GM12878 (cell line): Measurements from ENCODE around the gene ADAMTSL2. TPM values are rescaled to one million over a fixed set of nuclear protein-coding genes. Genes with fewer than 3 reads are reported as not detected.

Experiments used
- ATAC-seq: fragments of 200-7000 bp; cut with Tn5 transposase; 3 replicates; pipeline ENCODE4 v1.9.1; 2020; ENCODE audit warnings: mild to moderate bottlenecking, moderate library complexity
- BruUV-seq: library from RNA; stranded (reverse); fragments of 400-500 nt; replicated peaks from 2 replicates; lab custom pipeline; 2021; lab: Mats Ljungman, UMichigan
- CTCF ChIA-PET: fragments of 300-600 bp; sonication (Branson Sonifier 250); formaldehyde crosslinking; extraction: SDS; loops from one replicate; lab custom pipeline; 2021; ENCODE audit warnings: inconsistent platforms; lab: Yijun Ruan, JAX
- POLR2A ChIA-PET: fragments of 350-600 bp; formaldehyde crosslinking; extraction: SDS; loops from one replicate; lab custom pipeline; 2021; ENCODE audit warnings: inconsistent platforms; lab: Charles Lee
- RAD21 ChIA-PET: fragments of 300-600 bp; sonication (Branson Sonifier 250); formaldehyde crosslinking; loops from one replicate; lab custom pipeline; 2023; ENCODE audit warnings: antibody characterized with exemption; ENCODE audit not compliant: unreplicated experiment; lab: Charles Lee
- SMC1A ChIA-PET: fragments of 300-600 bp; sonication (Branson Sonifier 250); formaldehyde crosslinking; loops from one replicate; lab custom pipeline; 2023; ENCODE audit not compliant: unreplicated experiment, uncharacterized antibody; lab: Charles Lee
- DNase-seq: peaks from one replicate; pipeline ENCODE4 v3.0.0-alpha.2; 2011; ENCODE audit warnings: low read depth, low spot score
- FAIRE-seq: peaks from 3 replicates; lab custom pipeline; 2011; peaks lifted over from hg19 to GRCh38; lab: Jason Lieb, UNC
- H2AFZ ChIP-seq: 2 replicates; pipeline ENCODE4 v1.6.0; 2011; ENCODE audit warnings: low read depth, low read length, control low read depth; ENCODE audit not compliant: control insufficient read depth
- H3K27ac ChIP-seq: 2 replicates; pipeline ENCODE4 v1.5.1; 2011; ENCODE audit warnings: control low read depth; ENCODE audit not compliant: control insufficient read depth, insufficient read depth
- H3K27me3 ChIP-seq, 2 experiments: replicated peaks in 1 of 2; 2 replicates each; pipeline versions ENCODE4 v1.6.0 to v1.6.1; 2011; ENCODE audit warnings: low read length in 1 of 2; ENCODE audit not compliant: control insufficient read depth in 2 of 2, insufficient read depth in 2 of 2
- H3K36me3 ChIP-seq, 2 experiments: 2 replicates each; pipeline ENCODE4 v1.5.1; 2011; ENCODE audit warnings: low read length in 1 of 2; ENCODE audit not compliant: control insufficient read depth in 2 of 2, insufficient read depth in 2 of 2
- H3K4me1 ChIP-seq: 2 replicates; pipeline ENCODE4 v1.6.1; 2011; ENCODE audit warnings: mild to moderate bottlenecking, low read length, moderate library complexity, mixed read lengths; ENCODE audit not compliant: control insufficient read depth, insufficient read depth
- H3K4me2 ChIP-seq: 2 replicates; pipeline ENCODE4 v1.6.0; 2011; ENCODE audit warnings: control low read depth; ENCODE audit not compliant: control insufficient read depth, insufficient read depth
- H3K4me3 ChIP-seq: fragments of 200-600 bp; sonication (generic); 2 replicates; pipeline ENCODE4 v1.5.1; 2016
- H3K79me2 ChIP-seq: 2 replicates; pipeline ENCODE4 v1.6.0; 2011; ENCODE audit warnings: low read length; ENCODE audit not compliant: control insufficient read depth, insufficient read depth
- H3K9ac ChIP-seq: 2 replicates; pipeline ENCODE4 v1.8.0; 2011; ENCODE audit warnings: low read length, control low read depth, mixed read lengths; ENCODE audit not compliant: control insufficient read depth, insufficient read depth
- H3K9me3 ChIP-seq: replicated peaks from 3 replicates; pipeline ENCODE4 v1.5.1; 2011; ENCODE audit warnings: mild to moderate bottlenecking, low read length; ENCODE audit not compliant: control insufficient read depth, insufficient read depth
- H4K20me1 ChIP-seq: 2 replicates; pipeline ENCODE4 v1.6.0; 2011; ENCODE audit not compliant: control insufficient read depth, insufficient read depth
- CHD1 ChIP-seq: IDR thresholded peaks from 2 replicates; pipeline ENCODE4 v1.6.1; 2012; ENCODE audit warnings: low read depth, low read length, improper control_type of control experiment
- DPF2 ChIP-seq: fragments of 450-650 bp; IDR thresholded peaks from 2 replicates; pipeline ENCODE4 v1.6.1; 2017; ENCODE audit warnings: mild to moderate bottlenecking
- NFYA ChIP-seq: IDR thresholded peaks from 2 replicates; pipeline ENCODE4 v1.6.1; 2011; ENCODE audit warnings: low read depth, mild to moderate bottlenecking, low read length, improper control_type of control experiment, borderline replicate concordance
- PML ChIP-seq: IDR thresholded peaks from 2 replicates; pipeline ENCODE4 v1.6.1; 2012; ENCODE audit warnings: low read length, inconsistent platforms
- POLR2AphosphoS2 ChIP-seq: IDR thresholded peaks from 2 replicates; pipeline ENCODE4 v1.6.1; 2011; ENCODE audit warnings: low read depth, mild to moderate bottlenecking, low read length, improper control_type of control experiment, moderate library complexity
- WGBS: methylation state at CpG from one replicate; pipeline ENCODE4 v1.1.6; 2016; ENCODE audit warnings: low lambda C conversion rate; ENCODE audit not compliant: insufficient replicate concordance, insufficient coverage; ENCODE audit errors: missing lambda C conversion rate; 5-methylcytosine and 5-hydroxymethylcytosine counted together
- in situ Hi-C: fragments of 300-500 bp; cut with MboI; formaldehyde crosslinking; loops from 9 replicates; pipeline ENCODE4 v1.14.3; 2018; ENCODE audit warnings: mixed read lengths
- intact Hi-C: fragments of 100-400 bp; cut with micrococcal nuclease; formaldehyde crosslinking; loops from one replicate; pipeline ENCODE4 v1.14.2; 2022; ENCODE audit not compliant: unreplicated experiment
- polyA plus RNA-seq, 11 experiments: library from polyadenylated mRNA; depleted of rRNA in 4 of 11; unstranded in 6 of 11; stranded (reverse) in 5 of 11; fragments of >200 nt; fragmentation: Nextera tagmentation in 4 of 11; fragmentation: Illumina TruSeq in 1 of 11; extraction: Ambion mirVana in 4 of 11; extraction: Trizol in 1 of 11; gene quantifications; 1 replicate in 1 of 11; 2 replicates in 10 of 11; pipeline versions ENCODE4 v1.2.1 to v1.2.3, GENCODE V29; 2011 to 2016; ENCODE audit warnings: inconsistent platforms in 2 of 11, missing spikeins in 2 of 11, low read depth in 1 of 11
- total RNA-seq, 4 experiments: library from RNA; depleted of rRNA in 3 of 4; stranded (reverse); fragments of >200 nt in 3 of 4; fragmentation: Illumina TruSeq in 1 of 4; extraction: Trizol in 1 of 4; gene quantifications; 2 replicates each; pipeline versions ENCODE4 v1.2.1 to v1.2.3, GENCODE V29; 2013 to 2021
- TF ChIP-seq, protein P1 (sequence below): fragments of 450-650 bp; IDR thresholded peaks from 2 replicates; pipeline ENCODE4 v1.6.1; 2018; ENCODE audit warnings: mild to moderate bottlenecking, low read depth, moderate library complexity; ENCODE audit not compliant: partially characterized antibody
- TF ChIP-seq, protein P2 (sequence below): IDR thresholded peaks from 2 replicates; pipeline ENCODE4 v1.6.1; 2012; ENCODE audit warnings: low read depth, low read length, improper control_type of control experiment
- TF ChIP-seq, protein P3 (sequence below): fragments of 450-650 bp; IDR thresholded peaks from 2 replicates; pipeline ENCODE4 v1.6.1; 2017; ENCODE audit warnings: borderline replicate concordance

Gene ADAMTSL2
- total and polyA plus RNA-seq, 10 of the 15 experiments (the other 5 are each of a cell fraction or from before 2014, with no cell fraction given), result 0.07 TPM; not detected in 9

DNA sequence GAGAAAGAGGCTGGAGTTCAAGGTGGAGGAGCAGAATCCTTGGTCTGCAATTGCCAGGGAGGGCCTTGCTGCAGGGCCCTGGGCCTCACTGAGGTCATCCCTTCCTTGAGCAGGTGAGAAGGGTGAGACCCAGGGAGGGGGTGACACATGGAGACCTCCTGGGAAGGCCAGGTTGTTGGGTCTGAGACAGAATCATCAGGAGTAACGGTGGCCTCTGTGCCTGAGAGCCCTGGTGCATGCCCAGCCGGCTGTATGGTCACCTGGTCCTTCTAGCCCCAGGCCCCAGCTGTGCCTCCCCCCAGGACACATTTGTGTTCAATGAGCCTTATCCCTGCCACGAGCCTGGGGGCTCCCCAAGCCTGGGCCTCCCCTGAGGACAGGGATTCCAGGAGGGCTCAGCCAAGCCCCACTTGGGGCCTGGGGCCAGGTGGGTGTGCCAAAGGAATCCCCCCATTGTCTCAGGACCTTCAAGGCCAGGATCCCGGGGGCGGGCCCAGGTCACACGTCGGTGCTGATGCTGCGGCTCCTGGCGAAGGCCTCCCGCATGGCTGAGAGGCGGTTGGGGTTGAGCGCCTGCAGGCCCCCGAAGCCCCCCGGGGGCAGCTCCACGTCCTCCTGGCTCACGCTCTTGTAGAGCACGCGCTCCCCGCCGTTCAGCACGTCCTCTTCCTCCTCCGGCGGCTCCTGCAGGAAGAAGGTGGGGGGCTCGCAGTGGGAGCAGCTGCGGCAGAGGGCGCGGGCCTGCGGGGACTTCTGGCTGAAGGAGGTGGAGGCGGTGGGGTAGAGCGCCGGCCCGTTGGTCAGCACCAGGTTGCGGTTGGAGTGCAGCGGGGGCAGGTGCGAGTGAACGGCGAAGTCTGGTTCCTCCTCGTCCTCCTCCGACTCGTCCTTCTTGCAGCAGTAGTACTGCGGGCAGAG, 44.3 kb downstream of the ADAMTSL2 start:
- ChIA-PET RAD21 (no interaction called here), SMC1A (no interaction called here), POLR2A (no interaction called here), CTCF (no interaction called here)
- Histone ChIP-seq H3K9ac (no peak overlapping the region), H3K79me2 (no peaks in the 10 kb centered on the region), H3K36me3 (no peaks in the 10 kb centered on the region), H3K27me3 (peaks cover 15 to 27% of the 10 kb centered on the region in 2 experiments; a peak in 3 of 4 replicates), H3K4me3 (no peak overlapping the region), H3K4me1 (no peaks in the 10 kb centered on the region; the same call in 1 of the 2 replicates), H3K4me2 (no peak overlapping the region), H2AFZ (no peak overlapping the region), H4K20me1 (no peaks in the 10 kb centered on the region; the same call in 1 of the 2 replicates), H3K9me3 (no peaks in the 10 kb centered on the region), H3K27ac (no peak overlapping the region)
- intact Hi-C loops, result no loop called here
- BruUV-seq, result no TSS peak
- ATAC-seq (peak; percentile 20; the same call in 2 of the 3 replicates), DNase-seq (no peak), FAIRE-seq (no peak)
- in situ Hi-C loops, result no loop called here
- TF ChIP-seq DPF2 (0 out of 2 replicates have a peak, but pooled peaks have one; percentile 15), NFYA (no peak)
- 3% methylated on average over 26 of the region's 41 CpGs for WGBS

DNA sequence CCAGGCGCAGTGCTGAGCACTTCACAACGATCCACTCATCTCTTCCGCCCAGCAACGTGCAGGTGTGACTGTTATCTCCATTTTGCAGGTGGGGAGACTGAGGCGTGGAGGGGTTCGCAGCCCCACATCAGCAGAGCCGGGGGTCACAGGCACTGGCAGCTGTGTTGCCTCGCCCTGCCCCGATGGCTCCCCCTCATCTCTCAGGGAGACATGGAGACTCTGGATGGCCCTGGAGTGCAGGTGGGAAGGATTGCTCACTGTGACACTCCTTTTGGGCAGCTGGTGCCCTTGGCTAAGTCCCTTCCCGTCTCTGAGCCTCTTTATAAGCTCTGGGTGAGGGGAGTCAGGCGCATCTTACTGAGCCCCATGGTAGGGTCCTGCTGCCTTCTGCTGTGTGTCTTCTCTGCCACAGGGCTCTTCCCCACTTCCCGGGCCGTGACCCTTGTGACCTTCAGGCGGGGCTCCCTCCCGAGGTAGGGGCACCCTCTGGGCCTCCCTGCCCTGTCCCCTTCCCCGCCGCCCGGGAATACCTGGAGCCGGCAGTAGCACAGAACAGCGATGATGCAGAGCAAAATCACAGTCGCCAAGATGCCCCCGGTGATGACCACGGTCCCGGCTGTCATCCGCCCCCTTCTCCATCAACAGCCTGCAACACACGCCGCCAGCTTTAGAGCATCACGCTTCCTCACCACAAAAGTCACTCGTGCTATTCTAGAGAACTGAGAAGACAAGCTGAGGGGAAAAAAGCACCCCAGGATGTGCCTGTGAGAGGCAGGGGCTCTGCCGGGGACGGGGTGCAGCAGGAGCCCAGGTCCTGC, 45.3 kb downstream of the ADAMTSL2 start:
- ATAC-seq, result no peak
- Histone ChIP-seq H3K4me2 (no peak overlapping the region), H3K27ac (no peak overlapping the region), H3K36me3 (no peaks in the 10 kb centered on the region), H3K27me3 (peaks cover 19 to 30% of the 10 kb centered on the region in 2 experiments), H3K4me1 (no peaks in the 10 kb centered on the region; the same call in 1 of the 2 replicates), H3K79me2 (no peaks in the 10 kb centered on the region), H3K9ac (no peak overlapping the region), H3K4me3 (no peak overlapping the region), H3K9me3 (no peaks in the 10 kb centered on the region), H4K20me1 (no peaks in the 10 kb centered on the region; the same call in 1 of the 2 replicates), H2AFZ (no peak overlapping the region)
- ChIA-PET CTCF (no interaction called here), POLR2A (no interaction called here), RAD21 (no interaction called here), SMC1A (no interaction called here)
- in situ Hi-C loops (no loop called here), intact Hi-C loops (loop anchor here (10.0 kb wide), 1 partner anchor 145 kb away; no protein-coding TSS in a partner anchor)
- BruUV-seq, result no TSS peak
- 11% methylated on average over 28 of the region's 31 CpGs for WGBS
- no peak for DNase-seq
- no peak for FAIRE-seq
- no peak for TF ChIP-seq PML
- no peak for TF ChIP-seq CHD1
- no peak for TF ChIP-seq POLR2AphosphoS2
- TF ChIP-seq, protein P1, sequence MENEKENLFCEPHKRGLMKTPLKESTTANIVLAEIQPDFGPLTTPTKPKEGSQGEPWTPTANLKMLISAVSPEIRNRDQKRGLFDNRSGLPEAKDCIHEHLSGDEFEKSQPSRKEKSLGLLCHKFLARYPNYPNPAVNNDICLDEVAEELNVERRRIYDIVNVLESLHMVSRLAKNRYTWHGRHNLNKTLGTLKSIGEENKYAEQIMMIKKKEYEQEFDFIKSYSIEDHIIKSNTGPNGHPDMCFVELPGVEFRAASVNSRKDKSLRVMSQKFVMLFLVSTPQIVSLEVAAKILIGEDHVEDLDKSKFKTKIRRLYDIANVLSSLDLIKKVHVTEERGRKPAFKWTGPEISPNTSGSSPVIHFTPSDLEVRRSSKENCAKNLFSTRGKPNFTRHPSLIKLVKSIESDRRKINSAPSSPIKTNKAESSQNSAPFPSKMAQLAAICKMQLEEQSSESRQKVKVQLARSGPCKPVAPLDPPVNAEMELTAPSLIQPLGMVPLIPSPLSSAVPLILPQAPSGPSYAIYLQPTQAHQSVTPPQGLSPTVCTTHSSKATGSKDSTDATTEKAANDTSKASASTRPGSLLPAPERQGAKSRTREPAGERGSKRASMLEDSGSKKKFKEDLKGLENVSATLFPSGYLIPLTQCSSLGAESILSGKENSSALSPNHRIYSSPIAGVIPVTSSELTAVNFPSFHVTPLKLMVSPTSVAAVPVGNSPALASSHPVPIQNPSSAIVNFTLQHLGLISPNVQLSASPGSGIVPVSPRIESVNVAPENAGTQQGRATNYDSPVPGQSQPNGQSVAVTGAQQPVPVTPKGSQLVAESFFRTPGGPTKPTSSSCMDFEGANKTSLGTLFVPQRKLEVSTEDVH, result no peak
- TF ChIP-seq, protein P2, sequence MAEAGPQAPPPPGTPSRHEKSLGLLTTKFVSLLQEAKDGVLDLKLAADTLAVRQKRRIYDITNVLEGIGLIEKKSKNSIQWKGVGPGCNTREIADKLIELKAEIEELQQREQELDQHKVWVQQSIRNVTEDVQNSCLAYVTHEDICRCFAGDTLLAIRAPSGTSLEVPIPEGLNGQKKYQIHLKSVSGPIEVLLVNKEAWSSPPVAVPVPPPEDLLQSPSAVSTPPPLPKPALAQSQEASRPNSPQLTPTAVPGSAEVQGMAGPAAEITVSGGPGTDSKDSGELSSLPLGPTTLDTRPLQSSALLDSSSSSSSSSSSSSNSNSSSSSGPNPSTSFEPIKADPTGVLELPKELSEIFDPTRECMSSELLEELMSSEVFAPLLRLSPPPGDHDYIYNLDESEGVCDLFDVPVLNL, result no peak
- TF ChIP-seq, protein P3, sequence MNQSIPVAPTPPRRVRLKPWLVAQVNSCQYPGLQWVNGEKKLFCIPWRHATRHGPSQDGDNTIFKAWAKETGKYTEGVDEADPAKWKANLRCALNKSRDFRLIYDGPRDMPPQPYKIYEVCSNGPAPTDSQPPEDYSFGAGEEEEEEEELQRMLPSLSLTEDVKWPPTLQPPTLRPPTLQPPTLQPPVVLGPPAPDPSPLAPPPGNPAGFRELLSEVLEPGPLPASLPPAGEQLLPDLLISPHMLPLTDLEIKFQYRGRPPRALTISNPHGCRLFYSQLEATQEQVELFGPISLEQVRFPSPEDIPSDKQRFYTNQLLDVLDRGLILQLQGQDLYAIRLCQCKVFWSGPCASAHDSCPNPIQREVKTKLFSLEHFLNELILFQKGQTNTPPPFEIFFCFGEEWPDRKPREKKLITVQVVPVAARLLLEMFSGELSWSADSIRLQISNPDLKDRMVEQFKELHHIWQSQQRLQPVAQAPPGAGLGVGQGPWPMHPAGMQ, result no peak
